ENCODE results near the gene BIN1.
A peak's percentile ranks its signal among the peaks of the same experiment; 100 is the strongest.
"Not testable (repeated sequence)": the region's sequence is repeated elsewhere in the genome, so short reads cannot be mapped to it uniquely, and the experiment has no call there.

Gene BIN1

GRCh38 chr2:127121353-127121752 lies 14.4 kb upstream of the BIN1 start:
- H3K27me3 Mint-ChIP-seq = no peaks in the 10 kb centered on the region
- peaks cover 4% of the 10 kb centered on the region for H3K4me1 Mint-ChIP-seq (ENCODE audit: low read depth)
- no peaks in the 10 kb centered on the region for H3K36me3 Mint-ChIP-seq (ENCODE audit: low read depth)
- no peak overlapping the region for H3K27ac Mint-ChIP-seq
- H3K9me3 Mint-ChIP-seq = no peaks in the 10 kb centered on the region
- H3K4me3 Mint-ChIP-seq = no peak overlapping the region

- H3K4me3 Mint-ChIP-seq; H3K27ac Mint-ChIP-seq; H3K36me3 Mint-ChIP-seq (ENCODE audit: low read depth); H3K9me3 Mint-ChIP-seq; H3K27me3 Mint-ChIP-seq; H3K4me1 Mint-ChIP-seq (ENCODE audit: low read depth): not testable (repeated sequence)
Measured at GRCh38 chr2:127120408-127120807, 13.5 kb upstream of the BIN1 start.

GRCh38 chr2:127118467-127118866 lies 11.5 kb upstream of the BIN1 start:
- Mint-ChIP-seq H3K9me3 (no peaks in the 10 kb centered on the region), H3K36me3 (ENCODE audit: low read depth) (no peaks in the 10 kb centered on the region), H3K27ac (no peak overlapping the region), H3K4me1 (ENCODE audit: low read depth) (no peaks in the 10 kb centered on the region), H3K27me3 (peaks cover 4% of the 10 kb centered on the region), H3K4me3 (no peak overlapping the region)

GRCh38 chr2:127118038-127118437 lies 11.1 kb upstream of the BIN1 start:
- H3K4me1 Mint-ChIP-seq (ENCODE audit: low read depth) = no peaks in the 10 kb centered on the region
- no peak overlapping the region for H3K4me3 Mint-ChIP-seq
- no peaks in the 10 kb centered on the region for H3K9me3 Mint-ChIP-seq
- no peaks in the 10 kb centered on the region for H3K36me3 Mint-ChIP-seq (ENCODE audit: low read depth)
- H3K27me3 Mint-ChIP-seq = peaks cover 4% of the 10 kb centered on the region
- no peak overlapping the region for H3K27ac Mint-ChIP-seq

- Mint-ChIP-seq H3K36me3 (ENCODE audit: low read depth) (no peaks in the 10 kb centered on the region), H3K4me1 (ENCODE audit: low read depth) (no peaks in the 10 kb centered on the region), H3K4me3 (no peak overlapping the region), H3K9me3 (no peaks in the 10 kb centered on the region), H3K27ac (no peak overlapping the region), H3K27me3 (peaks cover 4% of the 10 kb centered on the region)
Measured at GRCh38 chr2:127117603-127118002, 10.6 kb upstream of the BIN1 start.

- Mint-ChIP-seq H3K4me1 (ENCODE audit: low read depth) (no peaks in the 10 kb centered on the region), H3K27me3 (peaks cover 4% of the 10 kb centered on the region), H3K36me3 (ENCODE audit: low read depth) (no peaks in the 10 kb centered on the region), H3K9me3 (no peaks in the 10 kb centered on the region), H3K4me3 (no peak overlapping the region), H3K27ac (no peak overlapping the region)
Measured at GRCh38 chr2:127115471-127116199, 8.7 kb upstream of the BIN1 start.

GRCh38 chr2:127110985-127111384 lies 4.0 kb upstream of the BIN1 start:
- Mint-ChIP-seq H3K36me3 (ENCODE audit: low read depth) (no peaks in the 10 kb centered on the region), H3K9me3 (no peaks in the 10 kb centered on the region), H3K27ac (no peak overlapping the region), H3K4me1 (ENCODE audit: low read depth) (peaks cover 5% of the 10 kb centered on the region), H3K27me3 (peaks cover 11% of the 10 kb centered on the region), H3K4me3 (no peak overlapping the region)

GRCh38 chr2:127108090-127108523 lies 1.2 kb upstream of the BIN1 start:
- no peaks in the 10 kb centered on the region for H3K9me3 Mint-ChIP-seq
- peak overlapping the region; percentile 80 for H3K4me3 Mint-ChIP-seq
- H3K36me3 Mint-ChIP-seq (ENCODE audit: low read depth) = no peaks in the 10 kb centered on the region
- no peak overlapping the region for H3K27ac Mint-ChIP-seq
- H3K27me3 Mint-ChIP-seq = peaks cover 6% of the 10 kb centered on the region
- H3K4me1 Mint-ChIP-seq (ENCODE audit: low read depth) = peaks cover 5% of the 10 kb centered on the region

GRCh38 chr2:127107622-127107999 lies 657 bp upstream of the BIN1 start:
- Mint-ChIP-seq H3K27me3 (peaks cover 6% of the 10 kb centered on the region), H3K36me3 (ENCODE audit: low read depth) (no peaks in the 10 kb centered on the region), H3K27ac (no peak overlapping the region), H3K4me3 (peak overlapping the region; percentile 80), H3K9me3 (no peaks in the 10 kb centered on the region), H3K4me1 (ENCODE audit: low read depth) (peaks cover 5% of the 10 kb centered on the region)

GRCh38 chr2:127106457-127106990 lies 430 bp downstream of the BIN1 start:
- H3K36me3 Mint-ChIP-seq (ENCODE audit: low read depth) = no peaks in the 10 kb centered on the region
- H3K27me3 Mint-ChIP-seq = peaks cover 6% of the 10 kb centered on the region
- H3K4me3 Mint-ChIP-seq = peak overlapping the region; percentile 67
- H3K27ac Mint-ChIP-seq = no peak overlapping the region
- peaks cover 5% of the 10 kb centered on the region for H3K4me1 Mint-ChIP-seq (ENCODE audit: low read depth)
- no peaks in the 10 kb centered on the region for H3K9me3 Mint-ChIP-seq

GRCh38 chr2:127105656-127106456 lies 1.1 kb downstream of the BIN1 start:
- H3K4me3 Mint-ChIP-seq = peak overlapping the region; percentile 67
- no peaks in the 10 kb centered on the region for H3K36me3 Mint-ChIP-seq (ENCODE audit: low read depth)
- H3K9me3 Mint-ChIP-seq = no peaks in the 10 kb centered on the region
- H3K27ac Mint-ChIP-seq = no peak overlapping the region
- peaks cover 6% of the 10 kb centered on the region for H3K27me3 Mint-ChIP-seq
- H3K4me1 Mint-ChIP-seq (ENCODE audit: low read depth) = peaks cover 5% of the 10 kb centered on the region

GRCh38 chr2:127104881-127105655 lies 1.9 kb downstream of the BIN1 start:
- Mint-ChIP-seq H3K27me3 (peaks cover 6% of the 10 kb centered on the region), H3K4me1 (ENCODE audit: low read depth) (peaks cover 5% of the 10 kb centered on the region), H3K4me3 (no peak overlapping the region), H3K36me3 (ENCODE audit: low read depth) (no peaks in the 10 kb centered on the region), H3K27ac (no peak overlapping the region), H3K9me3 (no peaks in the 10 kb centered on the region)

- Mint-ChIP-seq H3K27me3 (peaks cover 2% of the 10 kb centered on the region), H3K36me3 (ENCODE audit: low read depth) (no peaks in the 10 kb centered on the region), H3K27ac (no peak overlapping the region), H3K4me3 (no peak overlapping the region), H3K4me1 (ENCODE audit: low read depth) (peaks cover 5% of the 10 kb centered on the region), H3K9me3 (no peaks in the 10 kb centered on the region)
Measured at GRCh38 chr2:127104166-127104660, 2.7 kb downstream of the BIN1 start.

GRCh38 chr2:127103243-127104165 lies 3.5 kb downstream of the BIN1 start:
- H3K36me3 Mint-ChIP-seq (ENCODE audit: low read depth) = no peaks in the 10 kb centered on the region
- H3K4me3 Mint-ChIP-seq = no peak overlapping the region
- no peaks in the 10 kb centered on the region for H3K27me3 Mint-ChIP-seq
- no peak overlapping the region for H3K27ac Mint-ChIP-seq
- no peaks in the 10 kb centered on the region for H3K9me3 Mint-ChIP-seq
- H3K4me1 Mint-ChIP-seq (ENCODE audit: low read depth) = peaks cover 5% of the 10 kb centered on the region

Data from stimulated activated naive CD8-positive, alpha-beta T cell treated with anti-CD3 and anti-CD28 coated beads, Interleukin-15, Interleukin-2, amounts not matched to agents 100 ng/mL and 50 ng/mL, for 24 hours (primary cell).